NOMO-1 treated with DMSO at 0.1 percent for 48 hours (cell line): ENCODE data around the gene LCN9.

Source experiments
- DNase-seq: peaks from one replicate; lab custom pipeline; 2025; ENCODE audit not compliant: unreplicated experiment; lab: John Stamatoyannopoulos, UW

Gene LCN9

DNA sequence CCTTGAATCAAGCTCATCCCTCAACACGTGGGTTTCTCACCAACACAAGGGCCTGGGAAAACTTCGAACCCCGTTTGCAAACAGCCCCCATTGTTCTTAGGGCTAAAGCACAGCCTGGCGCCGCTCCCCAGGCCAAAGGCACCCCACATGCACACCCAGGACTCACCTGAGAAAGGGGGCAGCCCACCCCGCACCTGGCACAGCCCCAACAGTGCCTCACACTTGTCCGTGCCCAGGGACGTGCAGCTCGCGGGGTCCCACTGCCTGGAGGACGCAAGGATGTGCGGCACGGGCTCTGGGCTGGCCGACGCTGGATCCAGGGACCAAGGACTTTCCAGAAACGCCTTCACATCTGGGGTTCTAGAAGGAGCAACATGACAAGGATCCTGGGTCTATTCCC, 33.3 kb downstream of the LCN9 start:
- no peak for DNase-seq

- no peak for DNase-seq
Measured at GRCh38 chr9:135697226-135697625, 34.1 kb downstream of the LCN9 start.

DNA sequence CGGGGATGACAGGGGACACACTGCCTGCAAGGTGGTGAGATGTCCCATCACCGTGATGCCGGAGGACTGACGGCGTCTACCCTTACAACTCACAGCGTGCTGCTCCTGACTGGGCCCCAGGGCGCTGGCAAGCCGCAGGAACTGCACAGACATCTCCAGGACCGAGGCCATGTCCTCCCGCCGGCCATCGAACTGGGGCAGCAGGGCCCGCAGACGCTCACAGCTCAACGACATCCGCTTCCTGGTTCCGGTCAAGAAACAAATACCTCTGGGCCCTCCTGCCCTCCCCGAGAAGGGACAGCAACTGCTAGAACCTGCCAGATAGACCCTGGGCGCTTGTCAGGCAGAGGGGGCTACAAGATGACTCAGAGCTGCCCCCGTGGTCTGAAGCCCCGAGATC, 35.1 kb downstream of the LCN9 start:
- no peak for DNase-seq

DNA sequence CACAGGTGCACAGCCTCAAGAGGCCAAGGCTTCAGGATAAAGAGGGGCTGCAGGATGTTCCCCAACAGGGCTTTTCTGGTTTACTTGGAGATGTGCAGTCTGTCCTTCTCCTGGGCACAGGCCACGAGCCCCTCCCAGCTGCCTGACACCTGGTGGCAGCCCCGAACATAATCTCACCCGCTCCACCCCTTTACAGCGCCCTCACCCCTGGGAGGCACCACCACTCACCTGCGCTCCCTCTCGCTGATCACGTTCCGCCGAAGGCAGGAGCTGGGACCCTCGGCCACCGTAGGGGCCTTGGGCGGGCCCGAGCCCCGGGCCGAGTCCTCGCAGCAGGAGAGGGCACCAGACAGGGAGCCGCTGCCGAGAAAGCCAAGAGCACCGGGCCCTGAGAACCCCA, 35.7 kb downstream of the LCN9 start:
- no peak for DNase-seq

- no peak for DNase-seq
Measured at GRCh38 chr9:135699440-135699839, 36.3 kb downstream of the LCN9 start, which contains the start of gene SOHLH1. TSS of gene SOHLH1 (minus strand) at chr9:135699481. CDS start at chr9:135699467, 14 bp downstream.

DNA sequence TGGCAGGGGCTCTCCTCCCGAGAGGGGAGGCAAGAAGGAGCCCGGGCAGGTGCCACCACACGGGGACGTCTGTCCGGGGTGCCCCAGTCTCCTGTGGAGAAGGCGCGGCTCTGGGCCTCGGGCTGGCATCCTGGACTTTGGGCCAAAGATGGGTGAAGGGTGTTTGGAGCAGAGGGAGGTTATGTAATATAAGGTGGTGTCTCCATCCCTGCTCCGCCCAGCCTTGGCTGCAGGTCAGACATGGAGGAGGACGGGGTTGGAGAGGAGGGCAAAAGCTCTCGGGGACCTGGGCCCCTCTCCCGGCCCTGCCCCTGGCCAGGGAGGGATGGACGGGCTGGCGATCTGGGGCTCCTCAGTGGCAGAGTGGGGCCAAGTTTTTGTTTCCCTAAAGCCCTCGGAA, 37.4 kb downstream of the LCN9 start:
- no peak for DNase-seq

- DNase-seq = no peak
Measured at GRCh38 chr9:135701067-135701958, 38.2 kb downstream of the LCN9 start.

DNA sequence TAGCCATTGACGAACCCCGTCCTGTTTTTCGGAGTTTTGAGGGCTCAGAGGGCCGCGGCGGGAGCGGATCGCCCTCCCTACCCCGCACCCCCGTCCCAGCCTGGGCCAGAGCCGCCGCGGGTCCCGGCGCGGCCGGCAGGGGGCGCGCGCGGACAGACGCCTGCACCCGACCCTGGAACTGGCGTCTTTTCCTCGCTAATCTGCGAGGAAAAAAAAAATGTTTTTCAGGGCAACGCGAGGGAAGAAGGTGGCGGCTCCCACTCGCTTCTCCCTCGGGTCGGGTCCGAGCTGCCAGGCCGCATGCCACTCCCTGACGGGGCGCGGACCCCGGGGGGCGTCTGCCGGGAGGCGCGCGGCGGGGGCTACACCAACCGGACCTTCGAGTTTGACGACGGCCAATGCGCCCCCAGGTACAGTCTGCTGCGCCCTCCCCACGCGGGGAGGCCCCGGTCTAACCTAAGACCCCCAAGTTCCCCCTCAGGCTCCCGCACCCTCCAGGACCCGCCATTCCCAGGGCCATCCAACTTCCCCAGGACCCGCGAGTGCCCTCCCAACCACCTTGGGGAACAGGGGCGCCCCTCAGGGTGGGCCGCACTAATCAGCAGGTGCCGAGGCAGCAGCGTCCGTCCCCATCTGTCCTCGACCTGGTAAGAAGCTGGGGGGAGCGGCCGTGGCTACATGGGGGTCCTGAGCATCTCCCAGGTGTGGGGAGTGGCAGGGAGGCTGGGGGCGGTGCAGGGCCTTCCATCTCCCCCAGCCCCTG, 39.0 kb downstream of the LCN9 start, which contains the start of gene KCNT1:
KCNT1 (plus strand) TSS at position 227 of the 763 bp plus-strand sequence; CDS start at position 301, 74 bp downstream.
- peak; percentile 47 for DNase-seq

- no peak for DNase-seq
Measured at GRCh38 chr9:135703726-135704125, 40.6 kb downstream of the LCN9 start.

DNA sequence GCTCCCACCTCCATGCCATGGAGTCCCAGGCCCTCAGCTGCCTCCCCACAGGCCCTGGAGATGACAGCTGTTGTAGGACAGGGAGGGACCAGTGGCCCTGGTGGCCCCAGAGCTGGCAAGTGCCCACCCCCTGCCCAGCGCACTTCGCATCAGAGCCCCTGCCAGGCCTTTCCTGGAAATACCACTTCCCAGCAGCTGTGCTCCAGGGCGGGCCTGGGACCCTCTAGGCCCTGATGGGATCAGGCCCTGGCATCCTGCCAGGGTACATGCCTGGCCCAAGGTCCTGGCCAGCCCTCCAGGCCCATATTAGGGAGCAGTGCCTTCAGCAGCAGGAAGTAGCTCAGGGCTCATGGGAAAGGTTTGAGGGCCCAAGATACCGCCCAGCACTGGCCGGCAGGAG, 41.4 kb downstream of the LCN9 start:
- DNase-seq = no peak

- DNase-seq = no peak
Measured at GRCh38 chr9:135705376-135705775, 42.3 kb downstream of the LCN9 start.

DNA sequence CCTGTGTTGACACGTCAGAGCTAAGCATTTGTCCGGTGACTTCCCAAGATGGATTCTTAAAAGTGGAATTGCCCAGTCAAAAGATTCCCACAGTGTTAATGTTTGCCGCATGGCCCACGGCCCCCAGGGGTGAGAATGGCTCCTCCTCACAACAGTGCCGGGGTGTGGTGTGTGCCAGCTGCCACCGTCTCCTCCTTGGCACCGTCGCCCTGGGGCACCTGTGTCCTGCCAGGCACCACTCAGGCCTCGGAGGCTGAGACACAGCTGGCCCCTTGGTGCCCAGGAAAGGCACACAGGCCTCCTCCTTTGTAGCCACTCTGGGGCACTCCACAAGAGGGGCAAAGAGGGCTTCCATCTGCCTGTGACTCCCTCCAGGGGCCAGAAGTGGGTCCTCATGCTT, 43.2 kb downstream of the LCN9 start:
- DNase-seq = no peak

DNA sequence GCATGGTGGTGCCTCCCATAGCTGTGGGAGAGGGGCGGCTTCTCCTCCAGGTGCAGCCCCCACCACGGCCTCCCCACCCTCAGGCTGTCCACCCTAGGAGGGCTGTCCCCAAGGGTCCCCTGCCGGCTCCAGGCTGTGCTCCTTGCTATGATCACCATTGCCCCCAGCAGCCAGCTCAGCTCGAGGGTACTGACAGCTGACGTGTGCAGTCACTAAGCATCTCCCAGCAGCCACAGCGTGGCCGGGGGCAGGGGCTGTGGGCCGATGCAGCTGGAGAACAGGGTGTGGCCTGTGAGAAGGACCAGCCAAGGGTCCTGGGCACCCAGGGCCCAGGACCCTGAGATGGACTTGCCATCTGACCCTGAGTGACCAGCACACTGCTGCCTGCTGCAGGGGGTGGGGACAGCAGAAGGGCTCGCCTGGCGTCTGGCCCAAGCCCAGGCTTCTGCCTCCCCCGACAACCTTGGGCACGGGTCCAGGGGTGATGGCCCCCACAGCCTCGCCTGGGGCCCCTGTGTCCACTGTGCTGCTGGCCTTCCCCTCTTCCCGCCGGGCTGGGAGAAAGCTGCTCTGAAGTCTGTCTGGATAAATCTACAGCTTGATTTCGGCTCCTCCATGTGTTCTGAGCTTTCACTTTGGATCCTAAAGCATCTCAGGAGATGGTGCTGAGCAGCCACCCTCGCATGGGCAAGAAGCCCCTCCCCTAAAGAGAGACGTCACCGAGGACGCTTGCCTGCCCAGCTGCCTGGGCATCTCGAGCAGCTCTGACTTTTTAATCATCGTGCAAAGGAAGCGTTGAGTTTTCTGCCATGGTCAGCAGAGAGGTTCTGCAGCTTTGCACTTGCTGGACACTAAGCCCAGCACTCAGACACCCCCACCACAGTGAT, 44.4 kb downstream of the LCN9 start:
- DNase-seq = no peak

- DNase-seq = no peak
Measured at GRCh38 chr9:135708164-135708563, 45.1 kb downstream of the LCN9 start.

- DNase-seq = no peak
Measured at GRCh38 chr9:135711391-135711790, 48.3 kb downstream of the LCN9 start.

DNA sequence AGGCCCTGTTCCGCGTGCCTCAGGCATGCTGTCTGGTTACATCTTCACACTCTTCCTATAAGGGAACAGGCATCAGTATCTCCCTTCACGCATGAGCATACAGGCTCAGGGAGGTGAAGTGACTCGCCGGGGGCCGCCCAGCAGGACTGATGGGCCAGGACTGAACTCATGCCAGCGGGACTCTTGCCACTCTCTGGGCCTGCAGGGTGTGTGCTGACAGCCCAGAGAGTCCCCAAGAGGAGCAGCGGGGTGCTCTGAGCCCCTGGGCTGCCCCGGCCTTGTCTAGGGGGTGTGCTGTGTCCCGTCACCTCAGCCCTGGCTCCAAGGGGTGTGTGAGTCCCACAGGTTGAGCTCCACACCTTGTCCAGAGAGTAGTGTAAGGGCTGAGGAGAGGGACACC, 48.8 kb downstream of the LCN9 start:
- no peak for DNase-seq

- DNase-seq = no peak
Measured at GRCh38 chr9:135712613-135713295, 49.6 kb downstream of the LCN9 start.

DNA sequence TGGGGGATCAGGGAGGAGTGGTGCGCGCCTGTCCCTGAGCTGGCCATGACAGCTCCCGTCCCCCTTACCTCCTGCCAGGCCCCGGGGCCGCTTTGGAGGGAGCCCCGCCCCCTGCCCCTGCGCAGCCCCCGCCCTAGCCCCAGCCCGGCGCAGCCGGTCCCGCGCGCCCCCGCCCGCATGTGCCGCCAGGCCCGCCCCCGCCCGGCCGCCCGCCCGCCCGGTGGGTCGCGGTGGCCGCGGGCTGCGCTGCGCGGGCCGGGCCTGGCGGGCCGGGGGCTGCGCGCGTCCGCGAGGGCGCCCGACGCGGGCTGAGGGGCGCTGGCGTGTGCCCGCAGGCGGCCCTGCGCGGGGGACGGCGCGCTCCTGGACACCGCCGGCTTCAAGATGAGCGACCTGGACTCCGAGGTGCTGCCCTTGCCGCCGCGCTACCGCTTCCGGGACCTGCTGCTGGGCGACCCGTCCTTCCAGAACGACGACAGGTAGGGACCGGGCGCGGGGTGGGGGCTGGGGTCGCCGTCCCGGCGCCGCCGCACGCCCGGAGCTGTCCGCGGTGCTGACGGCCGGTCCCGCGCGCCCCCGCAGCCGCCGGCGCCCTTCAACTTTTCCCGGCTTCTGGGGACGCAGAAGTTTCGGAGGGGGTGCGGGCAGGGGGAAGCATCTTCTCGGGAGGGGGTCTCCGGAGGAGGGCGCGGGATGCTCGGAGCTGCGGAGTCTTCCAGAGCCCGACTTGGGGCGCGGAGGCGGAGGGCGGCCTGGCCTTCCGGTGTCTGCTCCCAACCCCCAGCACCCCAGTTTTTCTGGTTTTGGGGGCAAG, 51.3 kb downstream of the LCN9 start:
- DNase-seq = no peak

GRCh38 chr9:135715056-135715595, 52.0 kb downstream of the LCN9 start:
- DNase-seq = no peak
